Pons (tissue), 1 donor: ENCODE results near the gene CFAP210.
"Not testable (repeated sequence)": the region's sequence is repeated elsewhere in the genome, so short reads cannot be mapped to it uniquely, and the experiment has no call there.

ENCODE experiments used
- DNase-seq: peaks from one replicate; pipeline ENCODE4 v3.0.0-alpha.2; 2016; ENCODE audit warnings: low spot score

The CFAP210 gene

DNA sequence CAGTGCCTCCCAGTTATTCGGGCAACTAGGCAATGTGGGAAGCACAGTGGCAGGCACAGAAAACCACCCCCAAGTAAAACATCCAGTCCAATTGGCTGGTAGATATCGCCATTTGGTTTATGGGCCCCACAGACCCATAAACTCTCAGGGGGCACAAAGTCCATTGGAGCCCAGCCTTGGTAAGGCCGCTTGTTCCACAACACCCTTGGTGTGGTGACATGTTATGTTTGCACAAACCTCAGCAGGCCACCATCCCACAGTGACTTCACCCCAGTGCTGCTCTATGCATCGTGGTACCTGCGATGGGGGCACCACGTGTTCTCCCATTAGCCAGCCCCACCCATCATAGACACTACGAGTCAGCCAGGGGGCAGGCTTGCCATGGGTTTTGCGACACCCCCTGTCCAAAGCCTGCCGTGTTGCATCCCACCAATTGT is 18.6 kb upstream of the CFAP210 start:
- no peak for DNase-seq

DNA sequence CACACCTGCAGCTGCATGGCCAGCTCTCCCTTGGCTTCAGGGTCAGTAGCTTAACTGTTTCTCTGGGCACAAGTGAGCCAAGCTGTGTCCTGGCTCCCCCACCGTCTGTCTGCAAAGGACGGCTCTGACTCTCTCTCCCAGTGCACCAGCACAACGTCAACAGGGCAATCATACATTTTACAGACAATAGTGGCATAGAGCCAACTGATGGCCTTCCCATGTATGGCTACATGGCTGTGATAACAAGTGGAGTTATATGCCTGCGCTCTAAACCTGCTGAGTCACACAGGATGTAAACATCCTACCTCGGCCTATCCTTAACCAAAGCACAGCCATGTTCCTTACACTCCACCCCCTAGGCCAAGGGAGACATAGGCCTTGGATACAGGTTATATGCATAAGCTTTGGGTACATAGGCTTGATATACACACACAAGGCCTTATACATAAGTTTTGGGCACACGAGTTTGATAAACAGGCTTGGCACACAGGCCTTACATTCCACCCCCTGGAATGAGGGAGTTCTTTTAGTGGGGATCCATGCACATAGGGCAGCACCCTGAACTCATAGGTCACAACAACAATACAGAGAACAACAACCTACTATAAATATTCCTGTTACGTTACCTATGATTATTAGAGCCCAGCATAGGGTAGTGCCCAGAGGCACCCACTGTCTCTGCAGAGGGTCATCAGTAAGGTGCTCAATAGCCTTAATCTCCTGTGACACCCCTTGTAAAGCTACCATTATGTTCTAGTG is 17.7 kb upstream of the CFAP210 start:
- DNase-seq, result no peak

DNA sequence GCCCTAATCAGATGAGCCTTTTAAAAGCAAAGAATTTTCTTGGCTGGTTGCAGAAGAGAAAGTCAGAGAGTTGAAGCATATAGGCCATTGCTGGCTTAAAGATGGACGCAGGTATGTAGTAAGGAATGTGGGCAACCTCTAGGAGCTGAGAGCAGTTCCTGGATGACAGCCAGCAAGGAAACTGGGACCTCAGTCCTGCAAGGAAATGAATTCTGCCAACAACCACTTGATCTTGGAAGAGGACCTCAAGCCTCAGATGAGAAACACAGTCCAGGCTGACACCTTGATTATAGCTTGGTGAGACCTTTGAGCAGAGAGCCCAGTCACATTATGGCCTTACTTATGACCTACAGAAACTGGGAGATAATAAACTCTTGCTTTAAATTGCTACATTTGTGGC is 15.8 kb upstream of the CFAP210 start:
- no peak for DNase-seq

DNA sequence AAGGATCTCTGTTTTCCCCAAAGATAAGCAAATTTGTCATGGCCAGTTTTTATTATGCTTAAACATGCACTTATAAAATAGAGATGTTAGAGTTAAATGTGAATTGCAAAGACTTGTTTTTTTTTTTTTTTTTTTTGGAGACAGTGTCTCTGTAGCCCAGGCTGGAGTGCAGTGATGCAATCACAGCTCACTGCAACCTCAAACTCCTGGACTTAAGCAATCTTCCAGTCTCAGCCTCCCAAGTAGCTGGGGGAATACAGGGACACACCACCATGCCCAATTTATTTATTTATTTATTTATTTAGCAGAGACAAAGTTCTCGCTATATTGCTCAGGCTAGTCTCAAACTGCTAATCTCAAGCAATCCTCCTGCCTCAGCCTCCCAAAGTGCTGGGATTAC is 15.1 kb upstream of the CFAP210 start:
- DNase-seq, result no peak

DNA sequence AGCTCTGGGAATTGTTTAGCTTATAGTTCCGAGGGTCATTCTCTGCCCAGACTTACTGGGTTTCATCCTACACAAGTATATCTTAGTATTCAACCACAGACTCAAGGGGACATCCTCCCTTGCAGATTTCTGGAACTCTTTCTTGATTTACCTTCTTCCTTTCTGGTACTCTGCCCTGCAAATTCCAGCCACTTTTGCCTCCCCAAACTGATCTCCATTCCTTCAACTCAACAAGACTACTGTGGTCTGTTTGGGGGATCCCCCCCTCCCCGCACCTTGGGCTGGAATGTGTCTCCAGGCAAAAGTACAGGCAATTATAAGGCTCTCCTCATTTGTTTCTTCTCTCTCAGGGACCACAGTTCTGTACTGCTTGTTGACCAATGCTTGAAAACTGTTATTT is 13.4 kb upstream of the CFAP210 start:
- no peak for DNase-seq

DNA sequence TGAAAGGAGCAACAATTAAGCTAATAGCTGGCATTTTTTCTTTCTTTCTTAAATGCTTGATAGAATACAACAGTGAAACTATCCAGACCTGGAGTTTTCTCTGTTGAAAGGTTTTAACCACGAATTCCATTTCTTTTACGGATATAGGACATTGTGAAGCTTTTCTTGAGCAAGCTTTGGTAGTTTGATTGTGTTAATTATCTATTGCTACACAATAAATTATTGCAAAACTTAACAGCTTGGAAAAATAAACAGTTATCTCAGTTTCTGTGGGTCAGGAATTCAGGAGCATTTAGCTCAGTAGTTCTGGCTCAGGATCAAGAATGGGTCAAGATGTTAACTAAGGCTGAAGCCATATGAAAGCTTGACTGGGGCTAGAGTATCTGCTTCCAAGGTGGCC is 11.7 kb upstream of the CFAP210 start:
- no peak for DNase-seq

DNA sequence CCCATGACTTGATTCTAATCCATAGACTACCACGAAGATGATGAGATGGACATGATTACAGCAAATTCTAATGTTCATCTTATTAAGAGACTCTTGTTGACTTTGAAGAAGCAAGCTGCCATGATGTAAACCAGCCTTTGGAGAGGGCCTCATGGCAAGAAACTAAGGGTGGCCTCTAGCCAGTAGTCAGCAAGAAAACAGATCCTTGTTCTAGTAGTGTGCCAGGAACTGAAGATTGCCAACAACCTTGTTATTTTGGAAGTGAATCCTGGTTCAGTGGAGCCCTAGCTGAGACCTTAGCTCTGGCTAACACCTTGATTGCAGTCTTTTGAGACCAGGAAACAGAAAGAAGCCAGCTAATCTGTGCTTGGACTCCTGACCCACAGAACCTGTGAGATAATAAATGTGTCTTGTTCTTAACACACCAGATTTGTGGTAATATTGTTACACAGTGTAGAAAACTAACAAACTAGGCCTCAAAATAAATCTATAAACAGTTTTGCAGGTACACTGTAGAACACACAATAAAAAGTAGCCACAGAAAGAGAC is 10.0 kb upstream of the CFAP210 start:
- no peak for DNase-seq

DNA sequence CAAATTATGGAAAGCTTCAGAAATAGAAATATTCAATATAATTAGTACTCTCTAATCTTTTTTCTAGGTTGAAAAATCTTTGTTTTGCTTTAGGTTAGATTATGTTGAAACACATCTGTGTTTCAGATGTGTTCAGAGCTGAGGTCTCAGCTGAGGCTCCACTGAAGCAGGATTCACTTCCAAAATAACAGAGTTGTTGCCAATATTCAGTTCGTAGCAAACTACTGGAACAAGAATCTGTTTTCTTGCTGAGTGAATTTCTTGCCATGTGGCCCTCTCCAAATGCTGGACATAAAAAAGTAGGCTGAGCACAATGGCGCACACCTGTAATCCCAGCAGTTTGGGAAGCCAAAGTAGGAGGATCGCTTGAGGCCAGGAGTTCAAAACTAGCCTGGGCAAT is 8.8 kb upstream of the CFAP210 start:
- DNase-seq, result no peak

DNA sequence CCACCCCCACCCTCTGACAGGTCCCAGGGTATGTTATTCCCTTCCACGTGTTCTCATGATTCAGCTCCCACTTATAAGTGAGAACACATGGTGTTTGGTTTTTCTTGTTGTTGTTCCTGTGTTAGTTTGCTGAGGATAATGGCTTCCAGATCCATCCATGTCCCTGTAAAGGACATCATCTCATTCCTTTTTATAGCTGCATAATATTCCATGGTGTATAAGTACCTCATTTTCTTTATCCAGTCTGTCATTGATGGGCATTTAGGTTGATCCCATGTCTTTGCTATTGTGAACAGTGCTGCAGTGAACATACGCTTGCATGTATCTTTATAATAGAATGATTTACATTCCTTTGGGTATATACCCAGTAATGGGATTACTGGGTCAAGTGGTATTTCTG is 5.0 kb upstream of the CFAP210 start:
- not testable (repeated sequence) for DNase-seq

DNA sequence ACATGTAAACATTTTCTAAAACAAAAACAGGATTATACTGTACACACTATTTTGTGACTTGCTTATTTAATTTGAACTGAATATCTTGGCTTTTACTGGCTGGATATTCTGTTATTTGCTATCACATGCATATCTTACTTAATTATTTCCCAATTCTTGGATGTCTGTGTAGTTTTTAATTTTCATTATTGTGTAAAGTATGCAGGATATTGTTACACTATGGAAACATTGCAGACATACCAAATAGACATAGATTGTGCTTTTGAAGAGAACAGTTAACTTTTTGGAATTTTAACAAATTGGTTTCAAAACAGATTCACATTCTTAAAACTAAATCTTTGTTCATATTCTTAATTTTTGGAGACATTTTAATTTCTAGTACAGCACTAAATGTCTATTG is 2.2 kb upstream of the CFAP210 start:
- DNase-seq, result no peak

DNA sequence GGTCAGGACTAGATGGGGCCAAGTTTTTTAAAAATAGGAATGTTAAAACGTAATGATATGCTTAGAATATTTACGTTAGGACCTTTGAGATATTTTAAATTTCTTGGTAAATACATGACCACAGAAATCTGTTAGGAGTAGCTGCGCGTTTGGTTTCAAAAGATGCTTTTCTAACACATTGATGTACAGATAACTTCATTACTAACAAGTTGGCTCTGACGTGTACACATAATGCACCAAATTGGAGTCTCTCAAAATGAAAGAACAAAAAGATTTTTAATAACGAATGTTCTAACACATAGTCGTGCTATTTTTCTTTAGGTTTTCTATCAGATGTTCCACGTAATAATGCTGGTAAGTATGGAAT is 672 bp upstream of the CFAP210 start:
- peak; percentile 11 for DNase-seq

DNA sequence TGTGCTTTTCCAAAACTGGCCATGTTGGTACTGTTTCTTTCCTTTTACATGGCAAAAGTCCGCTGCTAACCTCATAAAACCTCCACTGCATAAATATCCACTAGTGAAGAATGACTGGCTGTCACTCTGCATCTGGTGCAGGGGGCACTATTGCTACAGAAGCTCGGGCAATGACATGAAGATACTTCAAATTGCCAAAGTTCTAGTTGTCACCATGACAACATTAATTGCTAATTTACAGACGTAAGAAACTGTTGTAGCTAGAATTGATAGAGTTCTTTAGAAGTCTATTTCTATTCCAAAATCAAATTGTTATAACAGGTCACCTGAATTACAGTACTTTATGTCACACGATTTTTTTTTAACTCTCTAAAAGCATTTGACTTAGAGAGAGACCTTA is 845 bp downstream of the CFAP210 start:
- DNase-seq, result peak; percentile 15

DNA sequence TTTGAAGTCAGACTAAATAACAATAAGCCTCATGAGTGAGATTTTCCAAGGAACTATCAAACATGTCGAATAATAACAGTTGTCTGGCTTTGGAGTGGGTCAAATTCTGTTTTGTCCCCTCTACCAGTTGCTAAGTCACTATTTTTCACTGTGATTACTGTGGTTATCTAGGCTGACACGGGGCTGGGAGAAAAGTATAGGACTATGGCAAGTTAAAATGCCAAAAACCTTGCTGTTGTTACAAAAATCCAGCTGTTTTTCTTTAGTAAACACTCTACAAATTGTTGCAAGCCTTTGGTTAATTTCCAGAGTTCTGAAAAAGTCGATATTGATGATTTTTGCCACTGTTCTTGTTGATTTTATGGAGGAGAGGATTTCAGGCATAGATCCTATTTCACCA is 1.5 kb downstream of the CFAP210 start:
- no peak for DNase-seq

DNA sequence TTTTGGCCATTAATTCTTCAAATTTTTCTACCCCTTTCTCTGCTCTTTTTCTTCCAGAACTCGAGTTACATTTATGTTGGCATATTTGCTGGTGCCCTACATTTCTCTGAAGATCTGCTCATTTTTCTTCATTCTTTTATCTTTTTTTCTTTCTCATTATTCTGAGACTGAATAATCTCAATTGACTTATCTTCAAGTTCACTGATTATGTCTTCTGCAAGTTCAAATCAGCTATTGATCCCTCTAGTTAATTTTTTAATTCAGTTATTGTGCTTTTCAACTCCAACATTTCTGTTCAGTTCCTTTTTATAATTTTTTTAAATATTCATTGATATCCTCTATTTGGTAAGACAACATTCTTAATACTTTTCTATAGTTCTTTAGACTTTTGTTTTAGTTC is 3.2 kb downstream of the CFAP210 start:
- no peak for DNase-seq

DNA sequence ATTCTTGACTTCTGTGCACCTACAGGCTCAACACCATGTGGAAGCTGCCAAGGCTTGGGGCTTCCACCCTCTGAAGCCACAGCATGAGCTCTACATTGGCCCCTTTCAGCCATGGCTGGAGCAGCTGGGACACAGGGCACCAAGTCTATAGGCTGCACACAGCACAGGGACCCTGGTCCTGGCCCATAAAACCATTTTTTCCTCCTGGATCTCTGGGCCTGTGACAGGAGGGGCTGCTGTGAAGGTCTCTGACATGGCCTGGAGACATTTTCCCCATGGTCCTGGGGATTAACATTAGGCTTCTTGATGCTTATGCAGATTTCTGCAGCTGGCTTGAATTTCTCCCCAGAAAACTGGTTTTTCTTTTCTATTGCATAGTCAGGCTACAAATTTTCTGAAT is 6.3 kb downstream of the CFAP210 start:
- not testable (repeated sequence) for DNase-seq

DNA sequence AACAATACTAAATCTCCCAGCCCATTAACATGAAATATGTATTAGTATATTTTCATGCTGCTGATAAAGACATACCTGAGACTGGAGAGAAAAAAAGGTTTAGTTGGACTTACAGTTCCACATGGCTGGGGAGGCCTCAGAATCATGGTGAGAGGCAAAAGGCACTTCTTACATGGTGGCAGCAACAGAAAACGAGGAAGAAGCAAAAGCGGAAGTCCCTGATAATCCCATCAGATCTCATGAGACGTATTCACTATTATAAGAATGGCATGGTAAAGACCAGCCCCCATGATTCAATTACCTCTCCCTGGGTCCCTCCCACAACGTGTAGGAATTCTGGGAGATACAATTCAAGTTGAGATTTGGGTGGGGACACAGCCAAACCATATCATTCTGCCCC is 7.4 kb downstream of the CFAP210 start:
- DNase-seq, result not testable (repeated sequence)

DNA sequence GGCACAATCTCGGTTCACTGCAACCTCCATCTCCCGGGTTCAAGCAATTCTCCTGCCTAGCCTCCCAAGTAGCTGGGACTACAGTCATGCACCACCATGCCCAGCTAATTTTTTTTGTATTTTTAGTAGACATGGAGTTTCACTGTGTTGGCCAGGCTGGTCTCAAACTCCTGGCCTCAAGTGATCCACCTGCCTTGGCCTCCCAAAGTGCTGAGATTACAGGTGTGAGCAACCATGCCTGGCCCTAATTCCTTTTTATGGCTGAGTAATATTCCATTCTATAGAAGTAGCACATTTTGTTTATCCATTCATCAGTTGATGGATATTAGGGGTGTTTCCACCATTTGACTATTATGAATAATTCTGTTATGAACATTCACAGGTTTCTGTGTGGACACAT is 9.5 kb downstream of the CFAP210 start:
- not testable (repeated sequence) for DNase-seq

DNA sequence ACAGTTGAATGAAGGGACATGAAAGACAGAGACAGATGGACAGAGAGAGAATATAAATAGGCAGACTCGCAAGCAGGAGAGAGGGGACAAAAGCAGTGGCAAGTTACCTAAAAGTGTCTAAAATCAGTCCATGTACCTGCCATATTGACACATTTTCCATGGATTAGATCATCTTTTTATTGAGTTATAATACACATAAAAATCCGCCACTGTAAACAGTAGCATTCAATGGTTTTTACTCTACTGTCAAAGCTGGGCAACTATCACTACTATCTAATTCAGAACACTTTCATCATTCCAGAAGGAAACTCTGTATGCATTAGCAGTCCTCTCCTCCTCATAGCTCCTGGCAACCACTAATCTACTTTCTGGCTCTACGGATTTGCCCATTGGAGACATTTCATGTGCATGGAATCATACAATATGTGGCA is 10.1 kb downstream of the CFAP210 start:
- DNase-seq, result no peak

DNA sequence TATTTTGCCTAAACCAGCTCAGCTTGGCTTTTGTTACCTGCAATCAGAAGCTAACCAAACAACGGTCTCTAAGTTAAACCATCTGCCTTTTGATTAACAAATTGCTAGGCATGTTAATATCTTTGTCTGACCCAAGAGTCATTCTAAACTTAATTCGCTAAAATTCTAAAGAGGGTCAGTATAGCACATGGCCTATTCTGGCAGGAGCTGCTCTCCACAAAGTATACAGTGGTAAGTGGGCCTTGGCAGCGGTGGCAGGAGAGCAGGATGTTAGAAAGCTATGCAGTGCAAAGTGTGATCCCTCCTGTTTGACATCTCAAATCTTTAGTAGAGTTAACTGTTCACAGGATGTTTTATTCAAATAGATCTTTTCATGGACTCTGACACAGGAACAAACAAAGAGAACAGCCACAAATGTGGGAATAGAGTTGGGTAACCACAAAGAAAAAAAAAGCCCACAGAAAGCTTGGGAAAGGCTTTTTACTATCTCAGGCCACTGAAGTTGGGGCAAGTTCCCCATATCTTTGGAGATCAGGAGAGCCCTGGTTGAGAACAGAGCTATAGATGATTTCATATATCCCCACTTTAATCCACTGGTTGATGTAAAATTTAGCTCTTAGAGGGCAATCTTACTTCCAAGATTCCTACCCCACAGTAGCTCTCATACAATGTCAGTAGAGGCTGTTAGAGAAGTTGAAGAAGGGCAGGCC is 10.6 kb downstream of the CFAP210 start:
- no peak for DNase-seq

DNA sequence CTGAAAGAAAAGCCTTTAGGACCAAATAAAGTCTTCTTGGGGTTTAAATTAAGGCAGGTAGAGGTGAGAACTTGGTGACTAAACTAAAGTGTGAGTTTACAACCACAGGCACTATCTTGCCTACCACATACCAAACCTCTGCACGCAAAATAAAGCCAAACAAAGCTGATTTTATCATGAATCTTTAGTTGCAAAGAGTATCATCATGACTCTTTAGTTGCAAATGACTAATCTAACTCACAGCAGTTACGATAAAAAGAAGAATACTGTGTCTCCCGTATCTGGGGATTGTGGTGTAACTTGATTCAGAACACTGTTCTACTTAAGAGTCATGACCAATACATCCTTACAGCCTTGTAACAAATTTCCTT is 11.2 kb downstream of the CFAP210 start:
- DNase-seq, result no peak

DNA sequence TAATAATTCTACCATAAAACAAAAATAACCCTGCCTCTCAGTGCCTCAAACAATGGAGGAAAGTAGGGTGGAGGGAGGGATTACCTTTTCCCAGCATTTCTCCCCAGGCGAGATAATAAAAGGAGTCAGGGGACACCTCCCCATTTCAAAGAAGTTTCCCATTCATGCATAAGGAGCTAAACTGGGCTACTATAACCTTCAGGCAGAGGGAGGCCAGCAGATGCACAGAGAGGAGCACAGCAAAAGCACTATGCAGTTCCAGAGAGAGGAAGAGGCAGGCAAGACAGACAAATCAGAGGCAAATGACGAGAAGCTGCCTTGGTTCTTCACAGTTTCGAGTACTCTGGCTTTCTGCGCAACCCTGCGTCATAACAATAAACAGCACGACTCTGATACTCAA is 17.4 kb downstream of the CFAP210 start:
- DNase-seq, result no peak

DNA sequence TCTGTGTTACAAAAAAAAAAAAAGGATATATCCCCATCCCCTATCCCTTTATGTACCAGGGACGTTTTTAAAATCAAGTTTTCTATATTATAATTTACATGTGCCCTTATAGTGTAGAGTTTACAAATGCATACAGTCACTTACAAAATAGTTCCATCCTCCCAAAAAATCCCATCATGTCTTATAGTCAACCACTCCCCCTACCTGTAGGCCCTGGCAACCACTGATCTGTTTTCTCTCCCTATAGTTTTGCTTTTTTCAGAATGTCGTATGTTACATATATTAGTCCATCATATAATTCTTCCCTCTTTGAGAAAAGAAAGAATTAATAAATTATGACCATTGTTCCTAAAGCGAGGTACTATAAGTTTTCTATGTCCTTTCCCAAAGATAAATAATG is 17.8 kb downstream of the CFAP210 start:
- no peak for DNase-seq

DNA sequence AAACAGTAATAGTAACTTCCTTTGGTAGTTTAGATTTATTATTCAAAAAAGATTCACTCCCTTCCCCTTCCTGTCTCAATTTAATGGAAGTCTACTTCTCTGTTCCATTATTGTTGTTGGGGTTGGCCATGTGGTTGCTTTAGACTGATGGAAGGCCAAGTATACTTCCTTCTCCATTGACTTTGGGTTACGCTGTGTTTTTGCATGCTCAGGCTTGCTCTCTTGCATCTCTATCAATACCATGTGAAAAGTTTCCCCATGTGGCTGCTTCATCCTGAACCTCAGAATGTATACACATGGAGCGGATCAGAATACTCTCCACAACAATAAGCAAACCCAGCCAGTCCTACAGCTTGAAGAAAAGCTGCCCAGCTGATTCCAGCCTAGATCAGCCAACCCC is 20.3 kb downstream of the CFAP210 start:
- DNase-seq, result no peak

DNA sequence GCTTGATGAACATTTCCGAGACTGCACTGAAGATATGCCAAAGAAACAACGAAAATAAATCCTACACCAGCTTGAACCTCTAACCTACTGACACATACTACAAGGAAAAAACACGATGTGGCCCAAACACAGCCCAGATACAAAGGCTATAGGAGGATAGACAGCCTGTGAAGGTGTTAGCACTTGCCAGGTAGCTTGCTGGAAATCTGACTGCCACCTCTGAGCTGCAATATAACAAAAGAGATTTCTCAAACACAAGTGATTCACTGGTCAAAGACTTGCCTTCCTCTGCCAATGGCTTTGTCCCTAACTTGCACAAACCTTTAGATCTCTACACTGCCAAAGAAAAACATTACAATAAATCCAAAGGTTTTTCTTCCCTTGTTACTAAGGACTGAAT is 21.1 kb downstream of the CFAP210 start:
- no peak for DNase-seq
